ENCODE measurements around the gene MORN1.

GRCh38 chr1:2343023-2343935, 48.1 kb downstream of the MORN1 start:
- no peak for TF ChIP-seq SIN3A (conservative IDR thresholded peaks at IDR 0.05 in 1 of 2, IDR thresholded peaks at IDR 0.05 in 1 of 2; ENCODE audit: low read depth in 1 of 2, low read length in 2 of 2)
- TF ChIP-seq NRF1 (IDR thresholded peaks at IDR 0.05; ENCODE audit: low read depth, low read length), result no peak
- TF ChIP-seq RBBP5 (IDR thresholded peaks at IDR 0.05; ENCODE audit: borderline replicate concordance, low read depth, low read length), result no peak
- no peak for TF ChIP-seq RFX5 (IDR thresholded peaks at IDR 0.05; ENCODE audit: borderline replicate concordance, low read depth, low read length)
- TF ChIP-seq CTCF (IDR thresholded peaks at IDR 0.05; ENCODE audit: control extremely low read depth in 1 of 3, insufficient read depth in 1 of 3, low read depth in 1 of 3, low read length in 3 of 3), result no peak
- TF ChIP-seq E2F6 (IDR thresholded peaks at IDR 0.05), result no peak
- no peak for TF ChIP-seq EZH2 (IDR thresholded peaks at IDR 0.05; ENCODE audit: low read depth, low read length, severe bottlenecking)
- TF ChIP-seq USF2 (IDR thresholded peaks at IDR 0.05; ENCODE audit: low read length), result no peak
- TF ChIP-seq EP300 (IDR thresholded peaks at IDR 0.05; ENCODE audit: borderline replicate concordance in 1 of 2, low read depth in 2 of 2, low read length in 2 of 2), result no peak
- TF ChIP-seq CHD2 (IDR thresholded peaks at IDR 0.05; ENCODE audit: low read length), result no peak
- TF ChIP-seq BRCA1 (IDR thresholded peaks at IDR 0.05; ENCODE audit: low read depth, low read length), result no peak

Measured in H1 (cell line).